ENCODE measurements around the gene DLX3. TPM values are rescaled to one million over a fixed set of nuclear protein-coding genes. Genes with fewer than 3 reads are reported as not detected.

Gene DLX3
- total RNA-seq, 1 experiment from 2014 or later = not detected

DNA sequence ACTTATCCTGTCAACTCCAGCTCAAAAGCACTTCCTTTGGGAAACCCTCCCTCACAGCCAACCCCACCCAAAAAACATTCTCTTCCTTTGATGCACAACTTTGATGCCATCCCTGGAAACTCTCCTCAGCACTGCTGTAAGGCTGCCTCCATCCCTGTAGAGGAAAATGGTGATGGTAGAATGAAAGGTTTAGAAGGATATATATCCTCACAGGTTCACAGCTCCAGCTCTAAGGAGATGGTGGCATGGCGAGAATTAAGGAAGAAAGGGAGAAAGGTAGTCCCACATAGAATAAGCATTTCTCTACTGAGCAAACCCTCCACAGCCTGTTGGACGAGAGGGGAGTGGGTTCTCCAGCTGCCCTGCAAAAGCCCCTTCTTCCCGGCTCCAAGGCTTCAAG is 28.3 kb downstream of the DLX3 start:
- Histone ChIP-seq H3K27me3 (replicated peaks; ENCODE audit: insufficient read depth, low read depth, low read length, poor library complexity) (peaks cover 88% of the 10 kb centered on the region), H3K9me3 (ENCODE audit: low read depth, low read length, poor library complexity, severe bottlenecking) (no peaks in the 10 kb centered on the region), H3K27ac (ENCODE audit: low read depth, low read length, poor library complexity, severe bottlenecking) (no peak overlapping the region), H3K4me3 (ENCODE audit: low read depth, low read length, poor library complexity, severe bottlenecking) (no peak overlapping the region), H3K4me1 (ENCODE audit: insufficient read depth, low read length, poor library complexity, severe bottlenecking) (peaks cover 11% of the 10 kb centered on the region), H3K36me3 (ENCODE audit: insufficient read depth, low read length, poor library complexity, severe bottlenecking) (no peaks in the 10 kb centered on the region)
- intact Hi-C loops (cut with micrococcal nuclease; ENCODE audit: unreplicated experiment) = no loop called here
- no peak for TF ChIP-seq EZH2 (IDR thresholded peaks at IDR 0.05; ENCODE audit: borderline replicate concordance, low read depth, low read length, poor library complexity, severe bottlenecking)
- TF ChIP-seq CTCF (conservative IDR thresholded peaks at IDR 0.05; ENCODE audit: low read depth, low read length) = no peak
- ChIA-PET POLR2A (ENCODE audit: low non-redundant PET) (no interaction called here), CTCF (no interaction called here)
- no peak for DNase-seq (ENCODE audit: low spot score)
- no TSS peak for BruUV-seq (replicated peaks)

DNA sequence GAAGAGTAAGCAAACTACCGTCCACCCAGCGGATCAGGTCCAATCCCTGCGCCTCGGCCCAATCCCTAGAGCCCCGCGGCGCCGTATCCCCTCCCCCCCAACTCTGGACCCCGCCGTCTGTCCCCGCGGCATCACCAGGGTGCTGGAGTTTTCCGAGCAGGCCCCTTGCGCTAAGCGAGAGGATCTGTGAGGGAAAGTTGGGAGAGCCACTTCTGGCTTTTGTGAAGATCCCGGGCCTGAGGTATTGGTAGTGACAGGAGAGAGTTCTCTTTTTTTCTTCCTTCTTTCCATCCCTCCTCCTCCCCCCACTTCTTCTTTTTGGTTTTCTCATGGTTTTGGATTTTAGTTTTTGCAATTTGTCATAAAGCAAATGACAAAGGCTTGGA is 29.5 kb downstream of the DLX3 start:
- Histone ChIP-seq H3K27me3 (replicated peaks; ENCODE audit: insufficient read depth, low read depth, low read length, poor library complexity) (peaks cover 76% of the 10 kb centered on the region), H3K4me1 (ENCODE audit: insufficient read depth, low read length, poor library complexity, severe bottlenecking) (peaks cover 11% of the 10 kb centered on the region), H3K36me3 (ENCODE audit: insufficient read depth, low read length, poor library complexity, severe bottlenecking) (no peaks in the 10 kb centered on the region), H3K9me3 (ENCODE audit: low read depth, low read length, poor library complexity, severe bottlenecking) (no peaks in the 10 kb centered on the region), H3K4me3 (ENCODE audit: low read depth, low read length, poor library complexity, severe bottlenecking) (no peak overlapping the region), H3K27ac (ENCODE audit: low read depth, low read length, poor library complexity, severe bottlenecking) (no peak overlapping the region)
- no TSS peak for BruUV-seq (replicated peaks)
- no peak for TF ChIP-seq EZH2 (IDR thresholded peaks at IDR 0.05; ENCODE audit: borderline replicate concordance, low read depth, low read length, poor library complexity, severe bottlenecking)
- no peak for TF ChIP-seq CTCF (conservative IDR thresholded peaks at IDR 0.05; ENCODE audit: low read depth, low read length)
- DNase-seq (ENCODE audit: low spot score) = no peak
- ChIA-PET POLR2A (ENCODE audit: low non-redundant PET) (no interaction called here), CTCF (no interaction called here)
- intact Hi-C loops (cut with micrococcal nuclease; ENCODE audit: unreplicated experiment) = no loop called here

GRCh38 chr17:49964769-49965523 is 30.1 kb downstream of the DLX3 start:
- ChIA-PET POLR2A (ENCODE audit: low non-redundant PET) (no interaction called here), CTCF (no interaction called here)
- TF ChIP-seq EZH2 (IDR thresholded peaks at IDR 0.05; ENCODE audit: borderline replicate concordance, low read depth, low read length, poor library complexity, severe bottlenecking) = peak; percentile 0
- no peak for TF ChIP-seq CTCF (conservative IDR thresholded peaks at IDR 0.05; ENCODE audit: low read depth, low read length)
- no peaks in the 10 kb centered on the region for H3K9me3 ChIP-seq (ENCODE audit: low read depth, low read length, poor library complexity, severe bottlenecking)
- no peak for DNase-seq (ENCODE audit: low spot score)
- intact Hi-C loops (cut with micrococcal nuclease; ENCODE audit: unreplicated experiment) = no loop called here
- H3K4me3 ChIP-seq (ENCODE audit: low read depth, low read length, poor library complexity, severe bottlenecking) = no peak overlapping the region
- peaks cover 11% of the 10 kb centered on the region for H3K4me1 ChIP-seq (ENCODE audit: insufficient read depth, low read length, poor library complexity, severe bottlenecking)
- H3K27ac ChIP-seq (ENCODE audit: low read depth, low read length, poor library complexity, severe bottlenecking) = no peak overlapping the region
- no TSS peak for BruUV-seq (replicated peaks)
- peaks cover 70% of the 10 kb centered on the region for H3K27me3 ChIP-seq (replicated peaks; ENCODE audit: insufficient read depth, low read depth, low read length, poor library complexity)
- no peaks in the 10 kb centered on the region for H3K36me3 ChIP-seq (ENCODE audit: insufficient read depth, low read length, poor library complexity, severe bottlenecking)

All from A673 (cell line).